CD14-positive monocyte (primary cell): Measurements from ENCODE around the gene KIAA1614. TPM values are rescaled to one million over a fixed set of nuclear protein-coding genes. Genes with fewer than 3 reads are reported as not detected.

Experiments
- DNase-seq, 3 donors: peaks; one replicate each; pipeline ENCODE4 v3.0.0-alpha.2; 2011 to 2022
- H2AFZ ChIP-seq: 2 replicates; pipeline ENCODE4 v1.6.0; 2012; ENCODE audit warnings: mild to moderate bottlenecking, low read depth, low read length, inconsistent platforms; ENCODE audit not compliant: insufficient read depth, poor library complexity, severe bottlenecking
- H3K27ac ChIP-seq, 2 donors: 1 replicate in 1 of 2; 2 replicates in 1 of 2; pipeline ENCODE4 v1.5.1; 2012 to 2013; ENCODE audit warnings: low read length in 2 of 2, control low read depth in 1 of 2, inconsistent platforms in 1 of 2, low read depth in 1 of 2, mild to moderate bottlenecking in 1 of 2
- H3K27me3 ChIP-seq, 2 donors: one replicate each; pipeline versions ENCODE4 v1.6.0 to v1.6.1; 2011 to 2013; ENCODE audit warnings: low read length in 2 of 2; ENCODE audit not compliant: control insufficient read depth in 2 of 2, insufficient read depth in 2 of 2
- H3K36me3 ChIP-seq, 2 donors: replicated peaks in 1 of 2; 1 replicate in 1 of 2; 2 replicates in 1 of 2; pipeline versions ENCODE4 v1.5.1 to v1.6.1; 2012 to 2013; ENCODE audit warnings: low read length in 2 of 2, control low read depth in 1 of 2, inconsistent platforms in 1 of 2, mild to moderate bottlenecking in 1 of 2; ENCODE audit not compliant: insufficient read depth in 2 of 2, control insufficient read depth in 1 of 2
- H3K4me1 ChIP-seq, 2 donors: 1 replicate in 1 of 2; 2 replicates in 1 of 2; pipeline versions ENCODE4 v1.5.1 to v1.6.1; 2012 to 2013; ENCODE audit warnings: low read length in 2 of 2, control low read depth in 1 of 2, inconsistent platforms in 1 of 2, mild to moderate bottlenecking in 1 of 2, moderate library complexity in 1 of 2; ENCODE audit not compliant: insufficient read depth in 2 of 2, control insufficient read depth in 1 of 2
- H3K4me2 ChIP-seq: replicated peaks from 2 replicates; pipeline ENCODE3; 2012; ENCODE audit warnings: low read length, moderate library complexity, mild to moderate bottlenecking; ENCODE audit not compliant: poor library complexity, severe bottlenecking; ENCODE audit errors: extremely low read depth
- H3K4me3 ChIP-seq, 3 experiments: fragments of 200-600 bp in 1 of 3; sonication (generic) in 1 of 3; replicated peaks in 1 of 3; 1 replicate in 2 of 3; 2 replicates in 1 of 3; pipeline ENCODE4 v1.5.1; 2011 to 2013; ENCODE audit warnings: low read length in 3 of 3, mild to moderate bottlenecking in 3 of 3, control low read depth in 2 of 3, low read depth in 2 of 3, inconsistent platforms in 1 of 3, moderate library complexity in 1 of 3
- H3K79me2 ChIP-seq: 2 replicates; pipeline ENCODE4 v1.6.0; 2012; ENCODE audit warnings: mild to moderate bottlenecking, control low read depth, inconsistent platforms, low read length, moderate library complexity; ENCODE audit not compliant: insufficient read depth
- H3K9ac ChIP-seq: 2 replicates; pipeline ENCODE4 v1.6.0; 2017; ENCODE audit warnings: low read length, mild to moderate bottlenecking; ENCODE audit not compliant: insufficient read depth, poor library complexity, severe bottlenecking
- H3K9me3 ChIP-seq, 2 donors: replicated peaks in 1 of 2; 1 replicate in 1 of 2; 2 replicates in 1 of 2; pipeline versions ENCODE4 v1.5.1 to v1.6.1; 2012 to 2013; ENCODE audit warnings: low read length in 2 of 2, control low read depth in 1 of 2; ENCODE audit not compliant: control insufficient read depth in 1 of 2, insufficient read depth in 1 of 2
- H4K20me1 ChIP-seq: 2 replicates; pipeline ENCODE4 v1.6.0; 2012; ENCODE audit warnings: mild to moderate bottlenecking, low read length, control low read depth, moderate library complexity; ENCODE audit not compliant: insufficient read depth
- H3K27ac Mint-ChIP-seq, 7 donors: one replicate each; pipeline ENCODE4 v1.8.0; 2020; ENCODE audit warnings: mild to moderate bottlenecking in 7 of 7, mixed read lengths in 7 of 7, moderate library complexity in 6 of 7, inconsistent platforms in 2 of 7
- H3K27me3 Mint-ChIP-seq, 3 donors: one replicate each; pipeline ENCODE4 v1.8.0; 2021 to 2022; ENCODE audit warnings: low read depth in 3 of 3, mild to moderate bottlenecking in 3 of 3, mixed read lengths in 3 of 3, moderate library complexity in 3 of 3, inconsistent platforms in 1 of 3
- H3K36me3 Mint-ChIP-seq, 2 donors: one replicate each; pipeline ENCODE4 v1.8.0; 2020; ENCODE audit warnings: mixed read lengths in 2 of 2, inconsistent platforms in 1 of 2, mild to moderate bottlenecking in 1 of 2
- H3K4me1 Mint-ChIP-seq: one replicate; pipeline ENCODE4 v1.8.0; 2020; ENCODE audit warnings: mild to moderate bottlenecking, mixed read lengths
- H3K4me3 Mint-ChIP-seq, 2 donors: one replicate each; pipeline ENCODE4 v1.8.0; 2020; ENCODE audit warnings: mild to moderate bottlenecking in 2 of 2, mixed read lengths in 2 of 2, moderate library complexity in 1 of 2
- H3K9me3 Mint-ChIP-seq, 7 donors: one replicate each; pipeline ENCODE4 v1.8.0; 2020 to 2022; ENCODE audit warnings: mixed read lengths in 7 of 7, mild to moderate bottlenecking in 6 of 7, moderate library complexity in 6 of 7, inconsistent platforms in 2 of 7
- CTCF ChIP-seq: fragments of 200-600 bp; IDR thresholded peaks from one replicate; pipeline ENCODE4 v1.8.0; 2022; ENCODE audit warnings: antibody characterized with exemption, mild to moderate bottlenecking
- WGBS: methylation state at CpG from one replicate; pipeline ENCODE4 v1.1.5; 2013; ENCODE audit warnings: missing lambda C conversion rate; ENCODE audit not compliant: insufficient coverage; 5-methylcytosine and 5-hydroxymethylcytosine counted together
- intact Hi-C, 2 donors: fragments of 100-400 bp; cut with micrococcal nuclease; formaldehyde crosslinking; loops; one replicate each; pipeline versions ENCODE4 v1.15.0 to v1.15.1; 2023
- polyA plus RNA-seq, 3 donors: library from polyadenylated mRNA; depleted of rRNA in 1 of 3; unstranded in 2 of 3; stranded (reverse) in 1 of 3; fragments of 300-500 nt in 2 of 3; fragments of >200 nt in 1 of 3; fragmentation: Illumina TruSeq in 2 of 3; gene quantifications; 1 replicate in 2 of 3; 2 replicates in 1 of 3; pipeline ENCODE4 v1.2.3, GENCODE V29; 2012 to 2021

Gene KIAA1614
- polyA plus RNA-seq, 3 donors: 0.08 TPM; not detected in 2

- Histone ChIP-seq H3K4me2 (no peak overlapping the region), H3K4me3 (no peak overlapping the region), H2AFZ (no peak overlapping the region), H3K4me1 (peaks cover 2 to 11% of the 10 kb centered on the region in 2 donors), H3K9ac (no peak overlapping the region), H4K20me1 (no peaks in the 10 kb centered on the region), H3K27ac (no peak overlapping the region), H3K36me3 (peaks cover 7 to 12% of the 10 kb centered on the region in 2 donors), H3K9me3 (no peaks in the 10 kb centered on the region), H3K79me2 (no peaks in the 10 kb centered on the region), H3K27me3 (no peaks in the 10 kb centered on the region)
- Mint-ChIP-seq H3K36me3 (peaks cover 15 to 17% of the 10 kb centered on the region in 2 donors), H3K4me3 (no peak overlapping the region), H3K27ac (no peak overlapping the region), H3K4me1 (peaks cover 11% of the 10 kb centered on the region), H3K27me3 (peaks cover 0 to 2% (median 0%) of the 10 kb centered on the region in 3 donors), H3K9me3 (no peaks in the 10 kb centered on the region)
- WGBS: no CpG with 5 or more reads among the region's 6 CpGs
- peak; percentile 7 to 47 (median 26) for DNase-seq
- peak; percentile 90 for TF ChIP-seq CTCF
- intact Hi-C loops: loop anchor here (5.0 kb wide), 3 partner anchors 331 to 346 kb away; no protein-coding TSS in a partner anchor
Measured at GRCh38 chr1:180863158-180863775, 49.4 kb upstream of the KIAA1614 start.

GRCh38 chr1:180881806-180882509, 30.7 kb upstream of the KIAA1614 start:
- peaks cover 16 to 43% of the 10 kb centered on the region in 2 donors for H3K36me3 Mint-ChIP-seq
- no peaks in the 10 kb centered on the region for H3K79me2 ChIP-seq
- H3K4me2 ChIP-seq: no peak overlapping the region
- H3K4me3 Mint-ChIP-seq: no peak overlapping the region
- H3K36me3 ChIP-seq: peaks cover 10 to 35% of the 10 kb centered on the region in 2 donors
- no peak overlapping the region for H3K4me3 ChIP-seq
- DNase-seq: peak in 2 of 3 donors; percentile 6 to 13
- no peaks in the 10 kb centered on the region for H4K20me1 ChIP-seq
- H3K27ac ChIP-seq: no peak overlapping the region
- no peaks in the 10 kb centered on the region for H3K9me3 ChIP-seq
- H3K4me1 Mint-ChIP-seq: no peaks in the 10 kb centered on the region
- H3K9ac ChIP-seq: no peak overlapping the region
- no peaks in the 10 kb centered on the region for H3K27me3 Mint-ChIP-seq
- 33% methylated on average over 1 of the region's 6 CpGs for WGBS
- H3K27me3 ChIP-seq: no peaks in the 10 kb centered on the region
- intact Hi-C loops: loop anchor here (5.0 to 10.0 kb wide), 2 partner anchors 283 to 285 kb away; no protein-coding TSS in a partner anchor
- no peaks in the 10 kb centered on the region for H3K9me3 Mint-ChIP-seq
- peak; percentile 30 for TF ChIP-seq CTCF
- H3K27ac Mint-ChIP-seq: peak overlapping the region in 1 of 7 donors; percentile 21
- H2AFZ ChIP-seq: no peak overlapping the region
- no peaks in the 10 kb centered on the region for H3K4me1 ChIP-seq
